Measurements from ENCODE around the gene CMSS1.

Gene CMSS1

DNA sequence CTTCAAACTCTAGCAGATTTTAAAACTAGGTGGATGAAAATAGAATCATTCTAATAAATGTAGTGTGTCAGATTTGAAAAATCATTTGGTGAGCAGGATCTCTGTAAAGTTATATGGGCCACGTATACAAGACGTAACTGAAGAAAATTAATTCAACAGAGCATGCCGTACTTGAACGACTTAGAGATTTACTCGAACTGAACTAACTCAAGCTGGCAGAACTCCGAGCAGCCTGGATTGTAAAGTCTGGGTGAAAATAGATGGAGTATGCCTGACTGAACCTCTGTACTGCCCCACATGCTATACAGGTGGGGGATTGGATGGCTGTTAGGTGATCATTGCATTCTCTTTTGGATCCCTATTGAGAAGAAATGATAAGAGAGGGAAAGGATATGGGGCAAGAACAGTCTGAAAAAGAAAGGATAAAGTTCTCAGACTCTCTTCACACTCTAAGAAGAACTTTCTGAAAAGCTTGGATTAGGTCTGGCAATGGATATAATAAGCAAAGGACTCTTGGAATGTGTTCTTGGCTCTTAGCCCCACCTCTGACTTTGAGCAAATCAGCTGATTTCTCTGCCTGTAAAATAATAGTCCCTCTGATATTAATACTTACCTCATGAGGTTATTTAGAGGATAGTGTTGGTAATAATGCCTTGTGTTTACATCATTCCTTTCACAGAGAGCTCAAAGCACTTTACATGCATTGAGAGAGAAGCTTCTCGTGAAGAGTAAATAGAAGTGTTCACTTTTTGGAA is 149.2 kb downstream of the CMSS1 start:
- no peak for DNase-seq

DNA sequence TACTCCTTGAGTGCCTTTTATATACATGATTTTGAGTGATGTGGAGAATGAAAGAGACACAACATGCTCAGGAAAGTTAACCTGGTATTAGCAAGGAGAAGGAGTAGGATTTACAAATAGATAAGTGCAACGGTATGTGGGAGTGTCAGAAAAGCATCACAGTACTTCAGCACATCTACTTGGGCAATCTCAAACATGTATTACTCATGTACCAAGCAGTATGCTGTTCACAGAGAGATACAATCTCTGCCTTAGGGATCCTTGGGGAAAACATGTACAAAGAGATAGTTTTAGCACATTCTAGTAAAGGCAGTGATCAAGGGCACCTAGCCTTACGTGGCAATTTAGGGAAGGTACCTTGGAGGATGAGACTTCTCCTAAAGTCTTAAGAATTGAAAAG is 150.1 kb downstream of the CMSS1 start:
- no peak for DNase-seq

DNA sequence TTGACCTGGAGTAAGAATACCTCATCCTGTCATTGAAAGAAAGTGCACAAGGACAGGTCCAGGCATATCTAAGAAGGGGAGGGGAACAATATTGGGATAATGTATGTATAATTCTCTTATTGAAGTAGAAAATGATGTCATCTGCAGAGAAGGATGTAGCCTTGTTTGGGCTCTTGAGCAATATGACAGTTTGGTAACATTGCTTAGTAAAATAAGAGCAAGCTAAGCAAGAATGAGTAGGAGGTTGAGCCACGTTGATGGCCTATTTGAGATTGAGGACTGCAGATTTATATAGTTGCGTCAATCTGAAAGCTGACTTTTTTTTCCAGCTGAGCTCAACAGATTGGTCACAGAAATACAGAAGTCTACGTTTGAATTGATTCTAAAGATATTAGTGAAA is 151.5 kb downstream of the CMSS1 start:
- no peak for DNase-seq

DNA sequence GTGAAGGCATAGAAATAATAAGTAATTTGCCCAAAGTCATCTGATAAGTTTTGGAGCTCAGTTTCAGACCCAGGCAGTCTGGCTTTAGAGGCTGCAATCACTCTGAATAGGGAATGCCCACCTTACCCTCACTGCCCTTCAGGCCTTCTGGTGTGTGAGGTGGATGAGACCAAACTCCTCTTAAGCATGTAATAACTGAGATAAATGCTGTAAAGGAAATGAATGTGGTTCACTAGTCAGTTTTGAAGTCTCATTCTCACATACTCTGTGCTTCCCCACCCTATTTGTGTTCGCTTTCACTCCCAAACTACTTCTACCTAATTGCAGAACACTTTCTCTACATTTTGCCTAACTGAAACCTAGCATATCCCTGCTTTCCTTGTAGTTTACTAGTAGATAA is 152.5 kb downstream of the CMSS1 start:
- DNase-seq, result no peak

DNA sequence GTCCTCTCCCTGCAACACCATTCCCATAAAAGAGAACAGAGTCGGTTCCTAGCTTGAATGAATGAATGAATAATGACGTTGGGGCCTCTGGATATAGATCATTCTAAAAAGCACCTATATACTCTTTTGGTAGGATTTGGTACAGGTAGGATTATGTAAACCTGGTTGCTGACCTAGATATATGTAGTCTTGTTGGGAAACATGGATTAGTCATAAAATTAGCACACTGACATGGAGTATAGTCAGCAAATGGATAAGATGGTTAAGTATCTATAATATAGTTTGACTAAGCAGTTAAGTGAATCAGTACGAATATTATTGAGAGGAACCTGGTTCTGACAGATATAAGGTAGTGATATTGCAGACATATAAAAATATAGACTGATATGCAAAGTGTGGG is 154.1 kb downstream of the CMSS1 start:
- no peak for DNase-seq

DNA sequence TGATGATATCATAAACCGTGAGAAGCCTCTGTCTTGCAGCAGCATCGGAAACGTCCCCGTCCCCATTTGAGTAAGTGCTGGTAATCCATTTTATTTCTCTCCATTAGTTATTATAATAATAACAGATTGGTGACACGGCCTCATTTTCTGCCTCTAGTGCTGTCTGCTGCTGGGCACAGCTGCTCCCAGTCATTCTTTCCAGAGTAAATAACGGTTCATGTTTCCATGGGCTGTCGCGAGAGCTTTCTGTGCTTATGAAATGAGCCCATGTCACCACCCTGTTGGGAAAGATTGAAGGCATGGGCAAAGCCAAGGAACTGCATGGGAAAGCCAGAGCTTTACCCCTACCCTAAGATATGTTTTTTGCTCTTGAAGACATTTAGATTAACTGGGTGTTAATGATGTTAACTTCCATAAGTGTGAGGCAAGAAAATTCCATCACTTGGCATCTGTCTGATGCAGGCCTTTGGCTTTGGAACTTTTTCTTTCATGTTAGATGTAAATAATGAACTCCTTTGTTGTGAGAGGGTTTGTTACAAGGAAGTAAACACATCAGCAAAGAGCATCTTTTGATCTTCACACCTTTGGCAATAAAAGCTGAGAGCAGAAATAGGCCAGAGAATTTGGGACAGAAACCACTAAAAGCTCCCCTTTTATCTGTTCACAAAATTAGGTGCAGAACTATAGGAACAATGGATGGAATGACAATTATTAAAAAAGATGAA is 154.9 kb downstream of the CMSS1 start:
- no peak for DNase-seq

DNA sequence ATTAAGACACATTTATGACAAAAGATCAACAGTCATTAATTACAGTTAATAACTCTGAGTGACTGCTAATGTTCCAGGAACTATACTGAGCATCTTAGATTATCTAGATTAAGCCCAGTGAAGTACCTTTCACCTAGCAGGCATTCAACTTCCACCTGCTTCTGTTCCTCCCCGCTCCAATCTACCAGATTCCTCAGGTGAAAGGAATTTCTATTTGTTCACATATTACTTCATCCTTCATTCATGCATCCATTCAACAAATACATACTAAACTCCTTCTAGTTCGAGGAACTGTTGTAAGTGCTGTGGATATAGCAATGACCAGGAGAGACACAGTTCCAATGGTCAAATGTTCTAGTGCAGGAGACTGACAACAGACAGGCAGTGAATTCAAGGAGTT is 157.3 kb downstream of the CMSS1 start:
- no peak for DNase-seq

DNA sequence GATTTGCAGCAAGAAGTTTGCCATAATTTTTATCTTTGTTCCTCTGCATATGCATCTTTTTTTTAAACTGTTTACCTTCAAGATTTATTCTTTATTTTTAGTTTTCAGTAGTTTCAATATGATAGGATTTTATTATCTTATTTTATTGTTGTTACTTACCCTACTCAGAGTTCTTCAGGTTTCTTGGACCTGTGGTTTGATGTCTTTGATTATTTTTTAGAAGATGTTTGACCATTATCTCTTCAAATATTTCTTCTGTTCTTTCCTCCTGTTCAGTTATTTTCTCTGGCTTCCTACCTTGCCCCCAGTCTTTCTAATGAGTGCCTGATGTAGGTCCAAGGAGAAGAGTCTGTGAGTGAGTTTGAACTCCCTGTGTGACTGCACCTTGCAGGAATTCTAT is 158.9 kb downstream of the CMSS1 start:
- no peak for DNase-seq

DNA sequence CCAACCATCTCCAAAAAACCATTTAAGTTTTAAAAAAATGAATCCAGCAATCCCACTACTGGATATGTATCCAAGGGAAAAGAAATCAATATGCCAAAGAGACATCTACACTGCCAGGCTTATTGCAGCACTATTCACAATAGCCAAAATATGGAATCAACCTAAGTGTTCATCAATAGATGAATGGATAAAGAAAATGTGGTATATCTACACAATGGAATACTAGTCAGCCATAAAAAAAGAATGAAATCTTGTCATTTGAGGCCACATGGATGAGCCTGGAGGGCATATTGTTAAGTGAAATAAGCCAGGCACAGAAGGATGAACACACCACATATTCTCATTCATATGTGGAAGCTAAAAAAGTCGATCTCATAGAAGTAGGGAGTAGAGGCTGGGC is 160.6 kb downstream of the CMSS1 start:
- no peak for DNase-seq

DNA sequence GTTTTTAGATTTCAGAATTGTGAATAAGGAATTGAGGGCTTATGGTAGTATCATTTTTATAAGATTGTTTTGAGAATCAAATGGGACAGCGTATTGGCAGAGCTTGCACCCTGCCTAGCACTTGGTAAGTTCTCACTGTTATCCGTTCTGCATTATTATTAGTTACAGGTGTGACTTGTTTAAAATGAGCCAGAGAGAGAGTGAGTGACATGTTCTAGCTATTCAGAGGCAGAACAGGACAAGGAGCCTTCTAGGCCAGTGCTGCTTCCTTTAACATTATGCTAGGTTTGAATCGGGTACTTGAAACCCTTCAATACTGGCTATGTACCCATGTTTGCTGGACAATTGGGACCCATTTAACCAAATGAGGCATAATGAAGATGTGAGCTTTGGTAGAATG is 162.9 kb downstream of the CMSS1 start:
- no peak for DNase-seq

DNA sequence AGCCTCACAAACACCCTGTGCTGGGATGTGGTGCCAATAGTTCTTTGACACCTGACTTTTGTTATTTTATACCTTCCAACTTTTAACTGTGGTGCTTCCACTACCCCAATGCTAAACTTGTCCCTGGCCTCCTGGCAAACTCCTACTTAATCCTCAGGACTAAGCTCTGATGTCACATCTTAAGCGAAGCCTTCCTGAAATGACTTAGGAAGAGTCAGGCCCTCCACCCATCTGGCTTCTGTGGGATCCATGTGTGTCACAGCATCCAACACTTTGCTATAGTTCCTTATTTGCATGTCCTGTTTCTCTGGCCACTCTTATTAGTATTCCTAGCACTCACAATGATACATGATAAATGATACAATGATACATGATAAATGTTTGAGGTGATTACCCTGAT is 163.5 kb downstream of the CMSS1 start:
- no peak for DNase-seq

DNA sequence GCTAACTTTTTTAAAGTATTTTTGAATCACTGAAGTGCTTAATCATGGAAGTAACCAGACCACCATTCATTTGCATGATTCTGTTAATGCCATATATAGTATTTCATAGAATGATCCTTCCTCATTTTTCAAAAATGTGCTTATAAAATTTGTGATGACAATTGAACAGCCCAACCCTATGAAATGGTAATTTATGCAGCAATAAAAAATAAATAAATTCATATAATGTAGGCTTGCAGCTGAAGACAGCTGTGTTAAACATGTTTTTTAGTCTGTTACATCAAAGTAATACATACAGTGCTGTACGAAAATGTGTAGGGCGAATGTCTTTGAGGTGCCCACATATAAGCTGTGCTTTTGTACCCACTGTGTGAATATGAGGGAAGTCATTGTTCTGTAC is 165.0 kb downstream of the CMSS1 start:
- no peak for DNase-seq

DNA sequence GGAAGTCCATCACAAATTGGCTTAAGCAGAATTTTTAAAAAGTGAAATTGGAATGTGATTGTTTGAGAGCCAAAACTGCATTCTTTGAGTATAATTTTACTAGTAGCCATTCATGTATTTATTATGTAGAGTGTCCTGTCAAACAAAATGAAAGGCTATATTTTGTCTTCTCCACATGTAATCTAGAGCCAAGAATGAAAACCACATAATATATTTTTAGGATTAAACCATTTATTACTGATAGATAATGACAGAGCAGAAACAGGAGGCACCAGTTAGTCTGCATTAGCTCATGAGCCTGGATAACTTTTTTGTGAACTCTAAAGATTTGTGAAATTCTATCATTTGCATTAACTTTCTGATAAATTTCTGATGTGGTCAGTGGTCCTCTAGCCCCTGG is 166.5 kb downstream of the CMSS1 start:
- no peak for DNase-seq

DNA sequence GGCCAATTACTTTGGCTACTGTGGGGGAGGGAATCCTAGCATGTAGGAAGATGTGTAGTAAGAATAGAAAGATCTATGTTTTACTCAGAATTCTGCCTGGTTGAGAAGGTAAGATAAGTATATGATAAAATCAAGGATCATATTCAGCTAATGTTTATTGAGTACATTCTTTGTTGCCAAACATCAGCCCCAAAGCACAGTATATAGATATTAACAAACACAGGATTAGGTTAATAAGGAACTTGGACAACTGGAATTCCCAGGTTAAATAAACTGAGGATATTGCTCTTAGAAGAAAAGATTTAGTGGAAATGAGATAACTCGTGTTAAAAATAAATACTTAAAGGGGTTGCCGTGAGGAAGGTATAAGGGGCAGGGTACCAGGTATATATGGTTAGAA is 167.0 kb downstream of the CMSS1 start:
- DNase-seq, result no peak

DNA sequence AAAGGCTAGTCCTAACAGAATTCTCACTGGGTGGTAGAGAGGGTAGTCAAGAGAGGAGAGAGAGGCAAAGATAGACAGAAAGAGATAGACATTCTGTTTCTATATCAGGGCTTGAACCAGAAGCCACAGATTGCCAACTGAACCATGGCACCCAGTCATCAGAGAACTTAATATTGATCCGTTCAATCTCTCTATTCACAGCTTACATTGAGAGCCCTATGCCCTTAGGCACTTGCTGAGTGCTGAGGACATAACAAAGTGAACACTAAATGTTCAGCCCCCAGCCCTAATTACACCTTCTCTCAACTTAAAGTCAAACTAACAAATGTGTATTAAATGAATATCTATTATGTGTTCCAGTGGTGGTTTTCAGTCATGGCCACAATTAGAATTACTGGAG is 172.5 kb downstream of the CMSS1 start:
- no peak for DNase-seq

DNA sequence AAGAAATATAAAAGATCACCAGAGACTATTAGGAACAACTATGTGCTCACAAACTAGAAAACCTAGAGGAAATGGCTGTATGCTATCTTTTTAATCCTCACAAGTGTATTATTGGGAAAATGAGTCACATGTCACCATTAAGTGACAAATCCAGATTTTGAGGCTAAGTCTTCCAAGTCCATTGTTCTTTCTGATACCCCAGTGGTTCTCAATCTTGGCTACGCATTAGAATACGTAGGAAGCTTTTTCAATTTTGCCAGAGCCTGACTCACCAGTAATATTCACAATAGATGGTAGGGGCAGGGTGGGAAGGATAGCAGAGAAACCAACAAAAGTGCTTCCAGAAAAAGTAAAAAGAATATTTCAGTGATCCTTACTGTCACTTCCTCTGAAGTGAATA is 179.6 kb downstream of the CMSS1 start:
- DNase-seq, result no peak

DNA sequence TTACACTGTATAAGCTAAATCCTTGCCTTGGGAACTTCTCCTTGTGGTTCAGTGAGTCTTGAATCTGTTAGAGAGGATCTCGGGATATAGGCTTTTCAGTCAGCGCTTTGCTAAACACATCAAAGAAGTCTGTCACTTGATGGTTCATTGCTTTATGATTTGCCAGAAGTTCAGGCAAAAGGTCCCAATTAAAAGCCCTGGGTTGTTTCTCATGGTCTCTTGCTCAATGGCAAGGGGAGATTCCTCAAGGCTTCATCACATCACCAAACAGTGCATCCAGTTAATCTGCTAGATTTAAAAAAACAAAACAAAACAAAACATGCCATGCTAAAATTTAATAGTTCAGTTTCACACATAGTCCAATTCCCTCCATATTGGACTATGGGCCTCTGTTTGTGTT is 181.9 kb downstream of the CMSS1 start:
- DNase-seq, result no peak

DNA sequence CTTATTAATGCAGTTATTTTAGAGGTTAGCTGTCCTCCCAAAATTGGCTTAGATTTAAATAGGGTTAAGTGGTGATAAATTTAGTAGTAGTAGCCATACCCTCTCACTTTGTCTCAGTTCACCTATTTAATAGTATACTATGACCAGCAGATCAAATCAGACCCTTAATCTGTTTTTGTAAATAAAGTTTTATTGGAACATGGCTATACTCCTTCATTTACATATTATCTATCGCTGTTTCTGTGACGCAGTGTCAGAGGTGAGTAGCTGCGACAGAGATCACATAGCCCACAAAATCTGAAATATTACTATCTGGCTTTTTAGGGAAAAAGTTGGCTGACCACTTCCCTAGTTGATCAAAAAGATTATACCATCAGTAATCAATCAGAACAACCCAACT is 183.4 kb downstream of the CMSS1 start:
- no peak for DNase-seq

DNA sequence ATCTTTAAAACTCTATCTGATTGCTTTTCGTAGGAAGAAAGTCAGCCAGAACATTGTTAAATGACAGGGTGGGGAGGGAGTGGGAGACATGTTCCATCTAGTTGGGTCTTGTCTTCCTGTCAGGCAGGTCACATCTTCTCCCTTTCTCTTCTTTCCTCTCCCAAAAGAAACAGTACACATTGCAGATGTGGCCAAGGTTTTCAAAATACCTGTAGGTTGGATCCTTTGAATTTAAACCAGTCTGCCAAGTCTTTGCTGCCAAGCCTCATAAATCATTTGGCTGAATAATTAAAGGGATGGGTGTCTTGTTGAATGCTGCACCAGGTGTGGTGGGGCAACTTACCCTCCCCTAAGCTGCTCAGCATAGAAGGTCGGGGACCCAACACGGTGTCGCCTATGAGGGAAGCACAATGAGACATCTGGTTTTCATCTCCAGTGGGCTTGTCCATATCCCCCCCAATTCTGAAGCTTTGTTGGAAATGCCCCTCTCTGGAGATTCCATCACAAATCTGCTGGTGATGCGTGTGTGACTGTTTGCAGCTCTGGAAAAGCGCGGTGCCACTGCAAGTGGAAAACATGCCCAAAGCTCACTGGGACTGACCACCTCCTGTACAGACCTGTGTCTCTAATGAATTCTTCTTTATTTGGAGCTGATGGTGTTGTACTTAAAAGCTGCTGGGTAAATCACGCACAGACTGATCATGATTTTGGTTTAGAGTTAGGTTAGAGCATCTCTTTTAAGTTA is 184.0 kb downstream of the CMSS1 start:
- DNase-seq, result no peak

DNA sequence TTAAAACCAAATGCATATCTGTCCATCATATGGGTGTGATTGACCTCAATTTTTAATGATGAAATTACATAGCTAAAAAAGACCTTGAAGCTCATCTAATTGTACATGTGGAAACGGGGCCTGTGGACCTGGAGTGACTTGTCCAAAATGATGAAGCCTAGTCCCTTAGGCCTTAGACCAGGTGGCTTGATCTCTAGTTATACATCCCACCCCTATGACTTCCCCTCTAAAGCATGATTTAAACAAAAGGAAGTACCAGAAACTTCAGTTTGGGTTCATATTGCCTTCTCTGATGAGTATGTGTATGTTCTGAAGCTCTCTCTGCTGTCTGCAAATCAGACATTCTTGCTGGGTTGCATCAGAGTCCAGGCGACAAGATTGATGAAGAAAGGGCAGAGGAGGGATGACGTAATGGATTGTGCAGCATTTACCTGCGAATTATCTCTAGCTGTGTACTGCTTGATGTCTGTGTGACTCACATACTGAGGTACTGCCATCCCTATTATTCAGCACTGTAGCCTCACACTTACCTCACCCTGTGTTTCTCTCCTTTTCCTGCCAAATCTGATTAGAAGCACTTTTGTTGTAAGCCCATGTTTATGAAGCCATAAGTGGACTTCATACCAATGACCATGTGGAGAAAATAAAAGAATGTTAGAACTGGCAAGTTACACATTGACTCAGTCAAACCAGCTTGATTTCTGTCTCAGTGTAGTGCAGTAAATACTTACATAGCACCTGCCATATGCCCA is 185.1 kb downstream of the CMSS1 start:
- DNase-seq, result peak; percentile 55

DNA sequence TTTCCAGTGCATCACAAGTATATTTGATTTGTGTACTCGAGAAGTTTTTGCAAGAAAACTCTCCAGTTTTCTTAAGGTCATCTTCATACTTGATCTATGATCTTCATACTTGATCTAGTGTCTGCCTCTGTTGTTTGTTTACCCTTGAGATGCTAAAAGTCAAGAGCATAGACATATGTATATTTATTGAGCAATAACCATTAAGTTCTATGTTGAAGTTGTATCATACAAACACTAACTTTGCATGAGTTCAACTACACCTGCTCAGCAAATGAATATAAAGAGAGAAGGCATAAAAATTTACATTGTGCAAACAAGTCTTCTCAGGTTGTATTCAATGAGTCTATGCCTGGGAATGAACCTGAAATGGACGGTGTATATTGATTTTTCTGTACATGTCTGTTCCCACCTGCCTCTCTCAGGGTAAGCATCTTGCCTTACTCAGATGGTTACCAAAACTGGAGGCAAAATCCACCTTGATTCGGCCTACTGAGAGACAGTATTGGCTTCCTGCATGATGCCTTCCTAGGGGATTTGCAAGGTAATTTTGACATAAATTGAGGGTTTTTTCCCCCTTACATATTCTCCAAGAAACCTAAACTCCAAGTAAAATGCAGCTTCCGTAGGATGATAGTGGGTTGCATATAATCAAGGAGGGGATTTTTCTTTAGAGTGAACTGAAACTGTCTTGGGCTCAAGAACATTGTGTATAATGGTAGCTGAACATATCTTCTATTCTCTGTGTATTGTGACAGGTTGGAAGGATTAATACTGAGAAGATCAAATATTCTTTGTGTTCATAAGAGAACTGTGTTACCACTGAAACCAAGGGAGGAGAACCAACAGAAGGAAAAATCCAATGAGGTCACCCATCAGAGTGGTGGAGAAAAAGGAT is 186.2 kb downstream of the CMSS1 start:
- DNase-seq, result no peak

DNA sequence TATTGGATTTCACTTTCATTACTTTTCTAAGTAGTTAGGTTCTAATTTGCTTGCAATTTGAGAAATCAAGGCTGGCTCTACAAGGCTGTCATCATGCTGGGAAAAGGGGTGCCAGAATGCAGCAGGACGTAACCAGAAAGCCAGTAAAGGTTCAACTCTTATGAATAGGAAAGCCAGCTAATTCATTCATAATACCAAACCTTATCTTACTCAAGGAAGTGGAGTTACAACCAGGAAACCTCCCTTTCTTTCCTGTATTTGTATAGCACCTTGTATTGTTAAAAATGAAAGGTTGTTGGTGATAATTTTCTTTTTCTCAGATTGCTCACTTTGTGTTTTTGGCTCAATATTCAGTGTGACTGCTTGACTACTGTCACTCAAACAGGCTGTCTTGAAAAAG is 187.3 kb downstream of the CMSS1 start:
- no peak for DNase-seq
